RWPE1 (cell line): Measurements from ENCODE around the gene C12orf54.

ENCODE experiments used
- CTCF ChIA-PET: fragments of 350-600 bp; sonication (Branson Sonifier 250); formaldehyde crosslinking; extraction: SDS; loops from one replicate; lab custom pipeline; 2021; lab: Yijun Ruan, JAX
- POLR2A ChIA-PET: fragments of 400-600 bp; formaldehyde crosslinking; extraction: SDS; loops from one replicate; lab custom pipeline; 2020; ENCODE audit warnings: antibody characterized with exemption; ENCODE audit not compliant: low non-redundant PET; lab: Yijun Ruan, JAX
- DNase-seq: peaks from one replicate; pipeline ENCODE4 v3.0.0; 2012; ENCODE audit warnings: low spot score
- H3K27ac ChIP-seq: fragments of 450-650 bp; 2 replicates; pipeline ENCODE4 v1.5.1; 2017
- TF ChIP-seq, protein P1 (sequence below): fragments of 450-650 bp; conservative IDR thresholded peaks from 2 replicates; pipeline ENCODE4 v1.5.1; 2017; ENCODE audit warnings: low read depth, mild to moderate bottlenecking

C12orf54 gene

DNA sequence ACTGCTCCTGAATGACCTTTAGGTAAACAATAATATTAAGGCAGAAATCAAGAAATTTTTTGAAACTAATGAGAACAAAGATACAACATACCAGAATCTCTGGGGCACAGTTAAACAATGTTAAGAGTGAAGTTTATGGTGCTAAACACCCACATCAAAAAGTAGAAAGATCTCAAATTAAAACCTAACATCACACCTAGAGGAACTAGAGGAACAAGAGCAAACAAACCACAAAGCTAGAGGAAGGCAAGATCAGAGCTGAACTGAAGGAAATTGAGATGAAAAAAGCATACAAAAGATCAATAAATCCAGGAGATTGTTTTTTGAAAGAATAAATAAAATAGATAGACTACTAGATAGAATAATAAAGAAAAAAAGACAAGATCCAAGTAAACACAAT is 50.3 kb downstream of the C12orf54 start:
- POLR2A ChIA-PET, result no interaction called here
- H3K27ac ChIP-seq, result no peak overlapping the region
- DNase-seq, result no peak
- TF ChIP-seq, protein P1, sequence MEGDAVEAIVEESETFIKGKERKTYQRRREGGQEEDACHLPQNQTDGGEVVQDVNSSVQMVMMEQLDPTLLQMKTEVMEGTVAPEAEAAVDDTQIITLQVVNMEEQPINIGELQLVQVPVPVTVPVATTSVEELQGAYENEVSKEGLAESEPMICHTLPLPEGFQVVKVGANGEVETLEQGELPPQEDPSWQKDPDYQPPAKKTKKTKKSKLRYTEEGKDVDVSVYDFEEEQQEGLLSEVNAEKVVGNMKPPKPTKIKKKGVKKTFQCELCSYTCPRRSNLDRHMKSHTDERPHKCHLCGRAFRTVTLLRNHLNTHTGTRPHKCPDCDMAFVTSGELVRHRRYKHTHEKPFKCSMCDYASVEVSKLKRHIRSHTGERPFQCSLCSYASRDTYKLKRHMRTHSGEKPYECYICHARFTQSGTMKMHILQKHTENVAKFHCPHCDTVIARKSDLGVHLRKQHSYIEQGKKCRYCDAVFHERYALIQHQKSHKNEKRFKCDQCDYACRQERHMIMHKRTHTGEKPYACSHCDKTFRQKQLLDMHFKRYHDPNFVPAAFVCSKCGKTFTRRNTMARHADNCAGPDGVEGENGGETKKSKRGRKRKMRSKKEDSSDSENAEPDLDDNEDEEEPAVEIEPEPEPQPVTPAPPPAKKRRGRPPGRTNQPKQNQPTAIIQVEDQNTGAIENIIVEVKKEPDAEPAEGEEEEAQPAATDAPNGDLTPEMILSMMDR, result no peak
- CTCF ChIA-PET, result interaction anchor here (0.6 to 1.1 kb wide), 3 partner anchors 10 to 511 kb away, joined by 3 to 7 read pairs (median 4); no protein-coding TSS in a partner anchor

DNA sequence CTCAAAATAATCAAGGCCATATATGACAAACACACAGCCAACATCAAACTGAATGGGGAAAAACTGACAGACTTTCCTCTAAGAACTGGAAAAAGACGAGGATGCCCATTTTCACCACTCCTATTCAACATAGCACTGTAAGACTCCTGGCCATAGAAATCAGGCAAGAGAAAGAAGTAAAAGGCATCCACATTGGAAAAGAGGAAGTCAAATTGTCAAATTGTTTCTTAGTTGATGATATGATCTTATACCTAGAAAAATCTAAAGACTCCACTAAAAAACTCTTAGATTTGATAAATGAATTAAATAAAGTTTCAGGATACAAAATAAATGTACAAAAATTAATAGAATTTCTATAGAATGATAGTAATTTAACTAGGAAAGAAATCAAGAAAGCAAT is 54.3 kb downstream of the C12orf54 start:
- H3K27ac ChIP-seq, result no peak overlapping the region
- POLR2A ChIA-PET, result no interaction called here
- TF ChIP-seq, protein P1, result no peak
- DNase-seq, result no peak
- CTCF ChIA-PET, result no interaction called here

DNA sequence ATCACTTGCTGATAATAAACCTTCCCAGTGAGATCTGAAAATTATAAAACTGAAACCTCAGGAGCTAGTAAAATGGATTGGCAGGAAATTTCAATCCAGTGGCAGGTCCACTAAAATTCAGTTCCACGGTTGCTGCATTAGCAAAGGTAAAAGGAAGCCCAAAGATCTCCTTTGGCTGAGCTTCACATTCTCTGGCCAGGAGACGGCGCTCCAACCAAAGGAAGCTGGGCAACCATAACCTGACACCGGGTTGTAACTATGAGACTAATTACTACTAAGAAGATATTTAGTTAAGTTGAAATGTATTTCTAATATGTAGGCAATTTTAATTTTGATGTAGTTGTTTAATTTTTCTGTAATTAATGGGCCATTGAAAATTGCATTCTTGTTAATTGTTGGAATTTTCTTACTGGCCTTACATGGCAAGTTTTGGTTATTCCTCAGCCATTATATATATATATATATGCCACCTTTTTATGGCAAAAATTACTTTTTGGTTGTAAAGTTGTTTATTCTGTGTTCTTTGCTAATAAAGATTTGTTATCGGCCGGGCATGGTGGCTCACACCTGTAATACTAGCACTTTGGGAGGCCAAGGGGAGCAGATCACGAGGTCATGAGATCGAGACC is 60.1 kb downstream of the C12orf54 start:
- peak; percentile 36 for DNase-seq
- POLR2A ChIA-PET, result no interaction called here
- H3K27ac ChIP-seq, result no peak overlapping the region
- TF ChIP-seq, protein P1, result peak; percentile 50
- CTCF ChIA-PET, result interaction anchor here (0.5 to 6.2 kb wide), 14 partner anchors 9 to 788 kb away, joined by 3 to 79 read pairs (median 3); partner anchors contain the start of gene ZNF641

DNA sequence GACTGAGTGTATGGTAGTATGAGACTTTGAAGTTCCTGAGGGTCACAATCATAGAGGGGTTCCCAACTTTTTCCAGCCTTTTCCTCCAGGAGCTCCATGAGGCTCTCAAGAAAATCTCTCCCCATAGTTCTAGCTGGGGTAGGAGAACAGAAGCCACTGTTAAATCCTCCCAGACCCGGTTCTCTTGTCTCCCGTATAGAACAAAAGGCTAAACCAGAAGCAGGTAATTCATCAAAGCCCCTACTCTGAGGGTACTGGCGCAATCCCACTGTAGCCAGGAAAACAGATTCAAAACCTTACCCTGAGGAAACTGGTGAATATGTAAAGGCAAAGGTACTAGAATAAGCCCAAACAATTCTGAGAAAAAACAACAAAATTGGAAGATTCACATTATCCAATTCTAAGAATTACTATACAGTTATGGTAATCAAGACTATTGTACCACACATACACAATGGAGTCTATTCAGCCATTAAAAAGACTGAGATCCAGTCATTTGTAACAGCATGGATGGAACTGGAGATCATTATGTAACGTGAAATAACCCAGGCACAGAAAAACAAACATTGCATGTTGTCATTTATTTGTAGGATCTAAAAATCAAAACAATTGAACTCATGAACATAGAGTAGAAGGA is 63.7 kb downstream of the C12orf54 start:
- TF ChIP-seq, protein P1, result no peak
- ChIA-PET POLR2A (interaction anchor here (0.6 kb wide), 1 partner anchor 92 kb away, joined by 8 read pairs; no protein-coding TSS in a partner anchor), CTCF (interaction anchor here (6.2 kb wide), 1 partner anchor 72 kb away, joined by 79 read pairs; no protein-coding TSS in a partner anchor)
- DNase-seq, result no peak
- no peak overlapping the region for H3K27ac ChIP-seq
